GM21528 (cell line): Measurements from ENCODE around the gene ATP6V1D.
"Not testable (repeated sequence)": the region's sequence is repeated elsewhere in the genome, so short reads cannot be mapped to it uniquely, and the experiment has no call there.

Experiments used
- ATAC-seq: cut with Tn5 transposase; IDR thresholded peaks from one replicate; pipeline ENCODE4 v1.9.1; 2021; ENCODE audit warnings: mild to moderate bottlenecking, moderate library complexity; ENCODE audit not compliant: unreplicated experiment, low FRiP score

Gene ATP6V1D

GRCh38 chr14:67359775-67360469 is at the start of gene ATP6V1D, which contains the start of gene EIF2S1:
TSS of gene ATP6V1D (minus strand) at chr14:67359804. CDS start at chr14:67359698, 106 bp downstream.
TSS of gene EIF2S1 (plus strand) at chr14:67360328. CDS start at chr14:67364768, 4,440 bp downstream.
- ATAC-seq, result peak; percentile 90

- ATAC-seq, result not testable (repeated sequence)
Measured at GRCh38 chr14:67408122-67408801, 48.7 kb upstream of the ATP6V1D start.

GRCh38 chr14:67405771-67406170 is 46.2 kb upstream of the ATP6V1D start:
- no peak for ATAC-seq

GRCh38 chr14:67400434-67400833 is 40.8 kb upstream of the ATP6V1D start:
- ATAC-seq, result no peak

GRCh38 chr14:67397536-67397935 is 37.9 kb upstream of the ATP6V1D start:
- no peak for ATAC-seq

GRCh38 chr14:67396381-67396970 is 36.9 kb upstream of the ATP6V1D start:
- ATAC-seq, result no peak

- no peak for ATAC-seq
Measured at GRCh38 chr14:67395876-67396189, 36.2 kb upstream of the ATP6V1D start.

GRCh38 chr14:67395086-67395875 is 35.7 kb upstream of the ATP6V1D start:
- ATAC-seq, result no peak

GRCh38 chr14:67393689-67394088 is 34.1 kb upstream of the ATP6V1D start:
- ATAC-seq, result no peak

- ATAC-seq, result no peak
Measured at GRCh38 chr14:67392800-67393199, 33.2 kb upstream of the ATP6V1D start.

- ATAC-seq, result no peak
Measured at GRCh38 chr14:67392123-67392522, 32.5 kb upstream of the ATP6V1D start.

GRCh38 chr14:67391268-67391667 is 31.7 kb upstream of the ATP6V1D start:
- ATAC-seq, result no peak

- no peak for ATAC-seq
Measured at GRCh38 chr14:67389811-67390534, 30.4 kb upstream of the ATP6V1D start.

- ATAC-seq, result no peak
Measured at GRCh38 chr14:67389275-67389674, 29.7 kb upstream of the ATP6V1D start.

GRCh38 chr14:67387195-67387594 is 27.6 kb upstream of the ATP6V1D start:
- ATAC-seq, result no peak

GRCh38 chr14:67385618-67386017 is 26.0 kb upstream of the ATP6V1D start:
- no peak for ATAC-seq

GRCh38 chr14:67385120-67385519 is 25.5 kb upstream of the ATP6V1D start:
- no peak for ATAC-seq

- no peak for ATAC-seq
Measured at GRCh38 chr14:67377916-67378315, 18.3 kb upstream of the ATP6V1D start.

- ATAC-seq, result no peak
Measured at GRCh38 chr14:67373347-67373746, 13.7 kb upstream of the ATP6V1D start.

- no peak for ATAC-seq
Measured at GRCh38 chr14:67372833-67373232, 13.2 kb upstream of the ATP6V1D start.
